Measurements from ENCODE around the gene NAPB. TPM values are rescaled to one million over a fixed set of nuclear protein-coding genes. Genes with fewer than 3 reads are reported as not detected.

The NAPB gene
- total RNA-seq, 1 experiment from 2014 or later, result 14.2 TPM

DNA sequence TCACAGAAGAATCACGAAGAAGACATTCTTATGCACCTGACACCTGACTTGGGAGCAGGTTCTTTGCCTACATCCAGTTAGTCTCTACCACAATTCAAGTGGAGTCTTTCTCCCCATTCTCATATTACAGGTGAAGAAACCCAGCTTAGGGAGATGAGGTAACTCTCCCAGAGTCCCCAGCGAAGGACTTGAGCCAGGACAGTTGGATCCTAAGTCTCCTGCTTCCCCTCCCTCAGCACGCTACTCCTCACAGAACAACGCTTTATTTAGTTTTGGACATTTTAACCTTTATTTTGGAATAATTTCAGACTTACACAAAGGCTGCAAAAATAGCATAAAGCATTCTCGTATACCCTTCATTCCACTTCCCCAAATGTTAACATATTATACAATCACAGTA lies 17.4 kb upstream of the NAPB start:
- no peak for DNase-seq (ENCODE audit: low read depth)

DNA sequence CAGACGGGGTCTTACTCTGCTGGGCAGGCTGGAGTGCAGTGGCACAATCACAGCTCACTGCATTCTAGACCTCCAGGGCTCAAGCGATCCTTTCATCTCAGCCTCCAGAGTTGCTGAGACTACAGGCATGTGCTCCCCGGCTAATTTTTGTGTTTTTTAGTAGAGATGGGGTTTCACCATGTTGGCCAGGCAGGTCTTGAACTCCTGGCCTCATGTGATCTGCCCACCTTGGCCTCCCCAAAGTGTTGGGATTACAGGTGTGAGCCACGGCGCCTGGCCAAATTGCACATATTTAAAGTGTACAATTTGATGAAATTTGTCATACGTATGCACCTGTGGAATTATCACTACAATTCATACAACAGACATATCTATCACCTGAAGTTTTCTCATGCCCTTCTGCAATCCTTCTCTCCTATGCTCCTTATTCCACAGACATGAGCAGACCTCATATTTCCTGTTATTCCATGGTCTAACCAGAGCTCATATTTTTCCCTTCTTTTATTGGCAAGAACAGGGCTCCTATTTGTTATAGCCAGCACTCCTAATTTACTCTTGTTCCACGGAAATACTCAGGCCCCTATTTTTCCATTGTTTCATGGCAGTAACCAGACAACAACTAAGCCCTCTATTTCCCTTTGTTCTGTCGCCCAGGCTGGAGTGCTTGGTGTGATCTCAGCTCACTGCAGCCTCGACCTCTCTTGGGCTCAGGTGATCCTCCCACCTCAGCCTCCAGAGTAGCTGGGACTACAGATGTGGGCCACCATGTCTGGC lies 16.0 kb upstream of the NAPB start:
- no peak for DNase-seq (ENCODE audit: low read depth)

DNA sequence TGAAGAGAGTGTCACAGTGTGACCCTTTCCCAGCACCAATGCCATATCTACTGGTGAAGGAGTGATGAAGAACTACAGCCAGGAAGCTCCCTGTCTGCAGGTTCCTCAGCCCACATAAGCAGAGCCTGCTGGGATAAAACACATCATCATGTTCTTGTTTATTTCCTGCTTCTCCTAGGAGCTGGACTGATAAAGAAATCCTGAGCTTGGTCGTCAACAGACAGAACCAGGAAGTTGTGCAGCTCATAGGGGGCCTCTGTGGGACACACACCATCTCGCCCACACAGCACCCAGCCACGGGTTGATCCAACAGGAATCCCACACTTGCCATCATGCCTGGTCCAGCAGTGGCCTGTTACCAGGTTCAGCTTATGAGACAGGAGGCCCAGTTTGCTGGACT lies 15.4 kb upstream of the NAPB start:
- no peak for DNase-seq (ENCODE audit: low read depth)

DNA sequence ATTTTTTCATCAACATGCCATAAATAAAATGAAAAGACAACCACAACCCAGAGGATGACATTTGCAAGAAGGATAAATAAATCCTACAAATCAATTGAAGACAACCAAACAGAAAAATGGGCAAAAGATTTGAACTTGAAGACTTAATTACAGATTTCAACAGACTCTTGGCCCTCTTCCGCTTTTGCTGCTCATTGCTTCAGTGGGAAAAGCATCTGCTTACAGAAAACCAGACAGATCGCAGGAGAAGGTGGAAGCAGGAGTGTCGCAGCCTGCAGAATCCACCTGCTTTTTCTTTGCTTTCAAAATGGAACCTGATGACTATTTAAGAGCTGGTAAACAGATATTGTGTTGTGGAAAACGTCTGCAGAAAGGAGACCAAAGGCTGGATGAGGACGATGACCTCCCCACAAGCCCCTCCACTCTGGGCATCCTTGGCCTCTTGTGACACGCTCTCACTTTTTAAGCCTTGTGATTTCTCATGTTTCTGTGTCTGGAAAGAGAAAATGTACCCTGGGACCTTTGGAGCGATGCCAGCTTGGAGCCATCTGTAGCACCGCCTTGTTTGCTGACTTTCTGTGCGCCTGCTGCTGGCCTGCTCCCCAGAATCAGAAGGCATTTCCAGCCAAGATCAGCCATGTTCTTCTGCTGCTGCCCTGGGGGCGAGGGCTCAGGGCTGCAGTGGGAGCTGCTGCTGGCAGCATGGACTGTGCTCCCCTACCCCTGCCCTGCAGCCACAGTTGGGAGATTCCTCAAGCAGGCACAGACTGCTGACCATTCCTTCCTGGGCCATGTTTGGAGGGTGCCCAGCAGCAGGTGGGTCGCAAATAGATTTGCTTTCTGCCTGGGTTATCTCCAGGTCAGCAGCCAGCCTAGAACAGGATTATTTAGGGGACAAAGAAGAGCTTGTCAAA lies 14.6 kb upstream of the NAPB start:
- DNase-seq (ENCODE audit: low read depth), result no peak

DNA sequence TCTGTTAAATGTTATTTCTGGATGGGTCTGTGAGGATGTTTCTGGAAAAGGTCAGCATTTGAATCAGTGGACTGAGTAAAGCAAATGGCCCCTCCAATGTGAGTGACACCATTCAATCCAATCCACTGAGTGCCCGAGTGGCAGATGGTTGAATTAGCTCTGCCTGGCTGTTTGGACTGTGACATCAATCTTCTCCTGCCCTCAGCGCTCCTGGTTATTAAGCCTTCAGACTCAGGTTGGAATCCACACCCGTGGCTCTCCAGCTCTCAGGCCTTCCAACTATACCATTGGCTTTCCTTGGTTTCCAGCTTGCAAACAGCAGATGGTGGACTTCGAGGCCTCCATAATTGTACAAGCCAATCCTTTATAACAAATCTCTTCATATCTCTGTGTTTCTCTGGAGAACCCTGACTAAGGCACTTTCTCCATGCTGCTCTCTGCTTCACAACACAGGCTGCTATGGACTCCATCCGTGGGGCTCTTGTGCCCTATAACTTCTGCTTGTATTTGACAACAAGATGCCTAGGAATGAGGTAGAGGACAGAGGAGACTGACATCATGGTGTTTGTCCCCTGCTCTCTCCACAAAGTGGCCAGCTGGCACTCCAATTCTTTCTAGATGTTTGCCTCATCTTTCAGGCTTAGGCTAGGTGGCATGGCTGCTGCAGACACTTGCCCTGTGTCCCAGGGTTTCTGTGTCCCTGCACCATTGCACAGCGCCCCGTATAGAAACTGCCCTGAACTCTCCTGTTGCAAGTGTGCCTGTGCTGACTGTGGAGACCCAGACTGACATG lies 13.4 kb upstream of the NAPB start:
- DNase-seq (ENCODE audit: low read depth), result no peak

DNA sequence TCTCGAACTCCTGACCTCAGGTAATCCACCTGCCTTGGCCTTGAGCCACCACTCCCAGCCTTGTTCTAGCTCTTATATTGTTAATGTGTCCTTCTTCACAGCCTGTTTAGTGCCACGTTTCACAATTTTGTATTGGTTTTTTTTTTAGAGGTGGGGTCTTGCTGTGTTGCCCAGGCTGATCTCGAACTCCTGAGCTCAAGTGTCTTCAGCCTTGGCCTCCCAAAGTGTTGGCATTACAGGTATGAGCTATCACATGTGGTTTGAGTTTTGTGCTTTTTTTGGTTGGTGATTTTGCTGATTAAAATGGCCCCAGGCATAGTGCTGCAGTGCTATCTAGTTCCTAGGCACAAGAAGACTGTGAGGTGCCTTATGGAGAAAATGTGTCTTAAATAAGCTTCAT lies 12.3 kb upstream of the NAPB start:
- DNase-seq (ENCODE audit: low read depth), result no peak

DNA sequence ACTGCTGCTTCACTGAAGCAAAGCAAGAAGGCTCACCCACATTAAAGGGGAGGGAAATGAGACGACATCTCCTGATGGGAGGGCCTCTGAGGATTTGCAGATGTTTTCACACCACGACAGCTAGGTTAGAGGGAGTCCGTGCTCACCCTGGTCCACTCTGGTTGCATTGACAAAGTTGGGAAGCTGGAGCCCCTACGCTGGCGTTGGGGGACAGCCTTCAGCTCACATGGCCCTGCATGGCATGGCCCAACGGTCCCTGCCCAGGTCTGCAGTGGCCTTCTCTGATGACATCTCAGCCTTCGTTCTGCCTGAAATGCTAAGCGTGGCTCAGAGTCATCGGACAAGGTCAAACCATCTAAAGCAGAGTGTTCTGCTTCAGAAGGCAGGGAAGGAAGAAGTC lies 3.8 kb upstream of the NAPB start:
- DNase-seq (ENCODE audit: low read depth), result no peak

DNA sequence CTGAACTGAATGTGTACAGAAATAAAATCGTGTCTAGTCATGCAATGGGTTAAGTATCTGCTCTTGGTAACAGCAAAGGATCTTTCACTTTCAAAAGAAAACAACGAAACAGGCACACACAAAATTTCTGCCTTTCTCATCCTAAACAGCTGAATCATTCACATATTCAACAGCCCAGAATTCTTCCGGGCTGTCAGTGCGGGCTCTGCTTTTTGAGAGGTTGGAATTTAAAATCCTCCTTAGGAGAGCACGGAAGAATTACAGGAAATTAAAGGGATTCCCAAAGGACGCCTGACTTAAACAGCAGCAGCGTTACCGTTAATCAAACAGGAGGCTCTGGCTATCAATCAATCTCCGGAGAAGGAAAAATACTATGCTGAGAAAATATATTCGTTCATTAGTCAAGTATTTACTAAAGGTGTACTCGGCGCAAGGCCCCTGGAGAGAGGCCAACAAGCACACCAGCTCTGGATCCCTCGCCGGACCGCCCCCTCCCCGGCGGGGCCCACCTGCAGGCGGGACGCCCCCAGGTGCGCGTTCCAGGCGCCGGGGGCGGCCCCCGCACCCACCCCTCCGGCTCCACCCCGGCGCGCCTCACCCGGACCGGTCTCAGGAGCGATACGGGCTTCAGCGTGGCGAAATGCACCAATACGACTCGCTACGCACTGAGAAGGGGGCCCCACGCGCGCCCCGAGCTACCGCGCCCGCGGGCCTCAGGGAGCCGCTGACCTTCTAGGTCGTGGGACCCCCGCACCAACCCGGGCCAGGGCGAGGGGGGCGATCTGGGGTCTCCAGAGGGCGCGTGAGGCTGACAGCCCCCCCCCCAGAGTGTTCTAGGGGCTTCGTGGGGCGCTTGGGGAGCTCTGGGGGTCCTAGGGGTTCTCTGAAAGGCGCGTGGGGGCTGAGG lies 1.0 kb downstream of the NAPB start:
- DNase-seq (ENCODE audit: low read depth), result peak; percentile 73

DNA sequence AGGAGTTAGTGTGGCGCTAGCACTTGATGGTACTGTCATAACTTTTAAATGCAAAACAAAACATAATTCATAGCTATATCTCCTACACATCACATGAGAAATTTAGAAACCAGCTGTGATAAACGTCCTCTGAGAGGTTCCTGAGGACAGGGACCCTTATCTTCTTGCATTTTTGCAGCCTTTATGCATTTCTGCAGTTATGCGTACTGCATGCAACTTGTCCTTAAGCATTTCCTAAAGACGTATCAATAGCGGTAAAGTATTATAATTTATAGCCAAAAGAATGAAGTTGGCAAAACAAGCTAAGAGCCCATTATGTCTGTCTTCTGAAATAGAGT lies 1.7 kb downstream of the NAPB start:
- no peak for DNase-seq (ENCODE audit: low read depth)

DNA sequence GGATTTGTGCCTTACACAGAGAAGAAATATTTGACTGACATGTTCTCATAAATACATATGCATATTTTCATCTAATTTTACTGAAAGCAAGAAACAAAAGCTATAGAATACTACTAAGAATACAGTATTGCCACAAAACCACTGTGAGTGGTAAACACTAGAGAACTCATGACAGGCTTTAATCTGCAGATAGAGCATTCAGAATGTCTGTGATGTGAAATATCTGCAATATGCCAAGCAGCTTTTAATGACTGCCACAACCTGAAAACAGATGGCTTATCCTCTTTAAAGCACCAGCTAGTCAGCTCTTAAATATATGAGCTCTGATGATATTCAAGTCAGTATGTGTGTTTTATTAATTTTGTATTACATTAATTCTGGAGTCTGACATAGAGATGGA lies 3.4 kb downstream of the NAPB start:
- no peak for DNase-seq (ENCODE audit: low read depth)

DNA sequence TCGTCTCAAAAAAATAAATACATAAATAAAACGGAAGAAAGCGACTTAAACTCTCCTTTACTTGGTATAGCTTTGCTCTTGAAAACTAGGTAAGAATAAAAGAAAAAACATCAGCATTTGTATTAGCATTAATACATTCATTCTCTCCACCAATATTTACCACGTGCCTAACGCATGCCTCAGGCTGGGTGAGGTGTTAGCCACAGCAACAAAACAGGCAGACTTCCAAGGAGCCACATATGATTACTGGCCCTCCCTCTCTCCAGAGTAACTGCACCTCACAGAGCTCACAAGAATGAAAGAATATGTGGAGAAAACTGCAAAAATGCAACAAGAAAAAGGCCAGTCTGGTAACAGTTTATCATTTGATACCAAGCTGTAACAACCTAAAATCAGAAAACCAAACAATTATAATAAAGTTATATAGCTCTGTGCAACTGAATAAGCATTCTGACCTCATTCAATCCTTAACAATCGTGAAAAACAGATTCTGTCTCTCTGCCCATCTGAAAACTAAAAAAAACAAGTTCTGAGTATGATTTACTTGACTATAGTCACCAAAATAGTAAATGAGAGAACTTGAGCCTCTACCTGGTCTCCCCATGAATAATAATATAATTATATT lies 5.2 kb downstream of the NAPB start:
- no peak for DNase-seq (ENCODE audit: low read depth)

DNA sequence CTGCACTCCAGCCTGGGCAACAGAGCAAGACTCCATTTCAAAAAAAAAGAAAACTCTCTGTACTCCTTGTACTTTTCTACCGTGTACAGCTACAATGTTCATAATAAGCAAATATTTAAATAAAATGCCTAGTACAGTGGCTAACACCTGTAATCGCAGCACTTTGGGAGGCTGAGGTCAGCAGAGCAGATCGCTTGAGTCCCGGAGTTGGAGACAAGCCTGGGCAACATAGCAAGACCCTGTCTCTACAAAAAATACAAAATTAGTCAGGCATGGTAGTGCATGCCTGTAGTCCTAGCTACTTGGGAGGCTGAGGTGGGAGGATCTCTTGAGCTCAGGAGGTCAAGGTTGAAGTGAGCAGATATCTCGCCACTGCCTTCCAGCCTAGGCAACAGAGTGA lies 5.7 kb downstream of the NAPB start:
- no peak for DNase-seq (ENCODE audit: low read depth)

DNA sequence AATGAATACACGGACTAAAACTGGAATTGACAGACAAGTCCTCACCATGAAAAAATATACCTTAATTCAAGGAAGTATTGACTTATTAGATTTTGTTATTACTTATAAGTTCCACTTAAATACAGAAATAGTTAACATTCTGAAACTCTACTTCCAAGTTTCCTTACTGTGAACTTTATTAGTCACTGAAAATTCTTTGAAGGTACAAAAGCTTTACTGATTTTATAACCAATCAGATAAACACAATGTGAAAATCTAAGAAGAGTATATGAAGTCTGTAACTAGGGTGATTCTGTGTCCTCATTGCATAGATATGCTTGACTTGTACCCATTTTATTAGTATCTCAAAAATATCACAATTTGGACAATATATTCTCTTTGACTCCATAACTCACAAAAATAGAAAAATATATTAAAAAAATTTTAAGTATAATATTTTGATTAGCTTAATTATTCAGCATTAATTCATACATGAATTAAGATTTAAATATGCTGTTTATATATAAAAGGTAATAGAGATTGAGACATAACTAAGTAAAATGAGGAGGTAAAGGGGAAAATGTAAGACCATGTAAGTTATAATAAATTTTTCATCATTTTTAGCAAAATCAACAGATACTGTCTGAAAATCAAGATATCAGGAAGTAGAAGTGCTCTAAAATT lies 6.6 kb downstream of the NAPB start:
- no peak for DNase-seq (ENCODE audit: low read depth)

DNA sequence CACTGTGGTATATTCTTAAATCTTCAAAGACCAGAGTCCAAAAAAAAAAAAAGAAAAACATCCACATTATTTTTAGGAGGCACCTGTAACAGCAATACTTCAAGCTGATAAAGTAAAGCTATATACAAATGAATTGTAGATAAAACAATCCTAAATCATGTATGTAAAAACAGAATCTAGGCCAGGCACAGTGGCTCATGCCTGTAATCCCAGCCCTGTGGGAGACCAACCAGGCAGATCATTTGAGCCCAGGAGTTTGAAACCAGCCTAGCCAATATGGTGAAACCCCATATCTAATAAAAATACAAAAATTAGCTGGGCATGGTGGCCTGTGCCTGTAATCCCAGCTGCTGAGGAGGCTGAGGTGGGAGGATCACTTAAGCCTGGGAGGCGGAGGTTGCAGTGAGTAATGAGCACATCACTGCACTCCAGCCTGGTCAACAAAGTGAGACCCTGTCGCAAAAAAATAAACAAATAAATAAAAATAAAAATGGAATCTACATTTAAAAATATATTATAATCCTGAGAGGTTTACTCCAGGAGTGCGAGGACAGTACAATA lies 7.3 kb downstream of the NAPB start:
- no peak for DNase-seq (ENCODE audit: low read depth)

DNA sequence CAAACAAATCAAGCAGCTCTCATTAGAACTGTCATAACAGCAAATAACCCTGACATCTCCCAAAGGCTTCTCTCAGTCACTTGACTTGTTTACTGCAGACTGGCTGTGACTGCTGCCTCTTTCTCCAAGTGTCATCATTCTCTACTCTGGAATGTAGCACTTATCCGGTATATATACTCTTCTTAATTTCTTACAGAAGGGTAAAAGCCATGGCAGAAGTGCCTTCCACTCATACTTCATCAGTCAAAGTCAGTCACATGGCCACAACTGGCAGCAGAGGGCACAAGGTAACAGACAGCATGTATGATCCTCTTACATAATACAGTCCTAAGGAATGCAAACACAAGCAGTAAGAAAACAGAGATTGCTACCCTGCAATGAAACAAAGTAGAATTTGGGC lies 9.3 kb downstream of the NAPB start:
- DNase-seq (ENCODE audit: low read depth), result peak; percentile 24

DNA sequence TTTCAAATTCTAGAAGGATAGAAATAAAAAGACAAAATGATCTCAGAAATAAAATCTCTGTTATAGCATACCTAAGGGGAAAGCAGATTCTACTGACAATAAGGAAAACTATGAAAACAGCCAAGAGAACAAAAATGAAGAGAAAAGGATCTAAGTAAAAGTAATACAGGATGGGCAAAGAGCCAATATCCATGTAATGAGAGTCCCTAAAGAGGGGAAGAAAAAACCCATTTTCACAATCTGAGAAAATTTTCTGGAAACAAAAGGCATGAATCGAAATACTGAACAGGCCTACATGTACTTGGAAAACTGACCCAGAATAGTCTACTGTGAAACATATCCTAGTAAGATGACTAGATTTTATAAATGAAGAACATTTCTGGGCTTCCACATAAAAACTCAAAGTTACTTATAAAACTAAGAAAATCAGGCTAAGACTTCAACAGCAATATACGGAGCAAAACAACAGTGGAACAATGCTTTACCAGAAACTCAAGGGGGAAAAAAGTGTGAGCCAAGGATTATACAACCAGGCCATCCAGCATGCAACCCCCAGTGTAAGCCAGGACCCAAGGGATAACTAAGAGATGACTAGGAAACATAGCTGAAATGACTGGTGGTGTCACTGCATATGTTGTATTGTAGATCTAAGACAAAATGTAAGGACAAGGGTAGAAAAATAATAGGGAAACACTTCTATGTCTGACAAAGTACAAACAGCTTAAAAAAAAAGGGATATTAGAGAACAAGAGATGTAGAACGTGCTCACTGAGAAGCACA lies 10.2 kb downstream of the NAPB start:
- DNase-seq (ENCODE audit: low read depth), result no peak

DNA sequence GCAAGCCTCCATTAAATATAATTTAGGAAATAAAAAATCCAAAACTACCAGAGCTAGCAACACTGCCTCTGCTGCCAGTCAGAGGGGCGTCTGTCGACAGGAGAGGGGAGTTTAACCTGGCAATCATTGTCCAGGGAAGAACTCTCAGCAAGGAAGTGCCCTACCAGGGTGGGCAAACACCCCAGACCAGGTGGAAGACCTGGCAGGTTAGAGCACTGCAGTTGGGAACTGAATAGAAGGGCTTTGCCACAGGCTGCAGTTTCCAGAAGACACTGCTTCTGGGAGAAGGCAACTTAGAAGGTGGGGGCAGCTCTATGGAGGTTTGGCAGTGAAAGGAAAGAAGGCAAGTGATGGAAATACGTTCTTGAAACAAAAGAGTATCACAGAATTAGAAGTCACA lies 11.5 kb downstream of the NAPB start:
- DNase-seq (ENCODE audit: low read depth), result no peak

DNA sequence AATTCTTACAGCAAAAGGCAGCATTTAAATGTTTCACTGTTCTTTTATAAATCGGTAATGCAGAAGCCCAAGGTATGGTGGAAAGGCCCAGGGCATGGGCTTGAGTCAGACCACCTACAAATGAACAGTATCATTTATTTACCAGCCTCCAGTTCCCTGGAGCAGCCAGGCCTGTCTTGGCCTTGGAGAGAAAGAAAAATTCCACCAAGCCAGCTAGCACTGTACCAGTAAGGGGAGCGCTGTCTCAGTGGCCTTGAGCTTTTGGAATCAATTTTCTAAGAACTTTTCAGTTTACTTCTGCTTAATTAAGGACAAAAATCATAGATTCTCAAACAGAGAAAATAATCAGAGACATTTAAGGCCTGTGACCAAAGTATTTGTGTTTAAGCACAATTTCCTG lies 12.3 kb downstream of the NAPB start:
- DNase-seq (ENCODE audit: low read depth), result no peak

Measured in LHCN-M2 (cell line).